Urinary bladder (tissue), 4 donors: Measurements from ENCODE around the gene GPSM1. TPM values are rescaled to one million over a fixed set of nuclear protein-coding genes. Genes with fewer than 3 reads are reported as not detected.

Source experiments
- DNase-seq: peaks from one replicate; pipeline ENCODE4 v3.0.0-alpha.2; 2015; ENCODE audit errors: extremely low spot score
- H3K27ac ChIP-seq: one replicate; pipeline ENCODE4 v1.5.1; 2013; ENCODE audit warnings: low read depth, mild to moderate bottlenecking, moderate library complexity
- H3K36me3 ChIP-seq: one replicate; pipeline ENCODE4 v1.6.1; 2013; ENCODE audit warnings: mild to moderate bottlenecking, moderate library complexity; ENCODE audit not compliant: insufficient read depth
- H3K4me1 ChIP-seq: one replicate; pipeline ENCODE4 v1.6.1; 2013; ENCODE audit warnings: mild to moderate bottlenecking, moderate library complexity; ENCODE audit not compliant: insufficient read depth
- H3K4me3 ChIP-seq: one replicate; pipeline ENCODE4 v1.5.1; 2013; ENCODE audit warnings: low read depth, low read length
- WGBS: extraction: QIAGEN DNeasy Blood & Tissue Kit; methylation state at CpG from one replicate; pipeline ENCODE4 v1.1.7; 2013; 5-methylcytosine and 5-hydroxymethylcytosine counted together
- polyA plus RNA-seq: library from polyadenylated mRNA; stranded (reverse); fragments of 200-250 nt; gene quantifications from one replicate; pipeline ENCODE4 v1.2.3, GENCODE V29; 2013
- total RNA-seq: library from RNA; depleted of rRNA; stranded (reverse); fragments of >200 nt; gene quantifications from one replicate; pipeline ENCODE4 v1.2.3, GENCODE V29; 2014
- donor health status: healthy with polysubstance abuse.
- donor health status: healthy.

Gene GPSM1
- total and polyA plus RNA-seq, 2 donors = 13.5 to 22.3 TPM

DNA sequence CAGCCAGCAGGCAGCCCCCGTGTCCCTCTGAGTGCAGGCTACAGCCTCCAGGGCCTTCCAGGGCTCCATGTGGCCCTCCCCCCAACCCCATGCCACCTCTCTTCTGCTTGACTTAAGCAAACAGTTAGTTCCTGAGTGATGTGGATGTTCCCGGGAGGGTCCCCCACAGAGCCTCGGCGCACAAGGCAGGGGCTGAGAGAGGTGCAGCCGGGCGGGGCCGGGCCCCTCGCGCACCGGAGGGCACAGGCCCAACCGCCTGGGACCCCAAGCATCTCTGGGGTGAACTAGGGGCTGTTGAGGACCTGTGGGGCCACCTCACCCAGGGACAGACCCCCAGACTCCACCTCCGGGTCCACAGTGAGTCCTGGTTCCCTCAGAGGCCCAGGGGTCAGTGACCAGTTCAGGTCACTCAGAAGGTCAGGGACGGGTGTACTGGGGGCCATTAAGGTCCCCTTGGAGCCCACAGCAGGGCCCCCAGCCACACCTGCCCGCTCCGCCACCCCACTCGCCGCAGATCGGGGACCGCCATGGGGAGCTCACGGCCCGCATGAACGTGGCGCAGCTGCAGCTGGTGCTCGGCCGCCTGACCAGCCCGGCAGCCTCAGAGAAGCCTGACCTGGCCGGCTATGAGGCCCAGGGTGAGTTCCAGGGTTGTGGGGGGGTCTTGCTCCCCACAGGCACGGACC, 13.2 kb downstream of the GPSM1 start:
- no peak overlapping the region for H3K4me3 ChIP-seq
- no peak for DNase-seq
- no peaks in the 10 kb centered on the region for H3K4me1 ChIP-seq
- 91% methylated on average over 28 of the region's 28 CpGs for WGBS
- no peaks in the 10 kb centered on the region for H3K36me3 ChIP-seq
- no peak overlapping the region for H3K27ac ChIP-seq

DNA sequence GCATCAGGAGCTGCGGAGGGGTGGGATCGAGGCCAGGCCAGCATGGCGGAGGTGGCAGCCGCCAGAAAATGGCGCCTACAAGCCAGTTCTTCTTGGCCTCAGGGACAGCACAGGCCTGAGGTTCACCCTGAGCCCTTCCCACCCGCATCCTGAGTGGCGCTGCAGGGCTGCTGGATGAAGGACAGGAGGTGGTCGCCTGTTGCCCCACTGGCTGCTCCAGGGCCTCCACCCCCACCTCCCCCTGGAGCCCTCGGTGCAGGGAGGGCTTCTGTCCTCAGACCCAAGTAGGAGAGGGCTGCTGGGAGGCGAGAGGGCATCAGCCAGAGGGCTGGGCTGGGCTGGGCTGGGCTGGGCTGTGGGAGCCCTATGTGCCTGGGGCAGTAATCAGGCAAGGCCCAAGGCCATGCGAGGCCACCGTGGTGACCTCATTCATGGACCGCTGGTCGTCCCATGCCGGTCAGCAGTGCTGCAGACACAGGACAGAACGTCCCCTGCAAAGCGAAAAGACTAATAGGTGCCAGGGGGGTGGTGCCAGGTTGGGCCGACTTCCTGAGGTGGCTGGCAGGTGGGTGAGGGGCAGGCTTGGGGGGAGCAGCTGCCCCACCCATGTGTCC, 13.8 kb downstream of the GPSM1 start:
- WGBS = 86% methylated on average over 18 of the region's 18 CpGs
- DNase-seq = no peak
- H3K4me3 ChIP-seq = no peak overlapping the region
- no peaks in the 10 kb centered on the region for H3K4me1 ChIP-seq
- H3K36me3 ChIP-seq = no peaks in the 10 kb centered on the region
- H3K27ac ChIP-seq = no peak overlapping the region

DNA sequence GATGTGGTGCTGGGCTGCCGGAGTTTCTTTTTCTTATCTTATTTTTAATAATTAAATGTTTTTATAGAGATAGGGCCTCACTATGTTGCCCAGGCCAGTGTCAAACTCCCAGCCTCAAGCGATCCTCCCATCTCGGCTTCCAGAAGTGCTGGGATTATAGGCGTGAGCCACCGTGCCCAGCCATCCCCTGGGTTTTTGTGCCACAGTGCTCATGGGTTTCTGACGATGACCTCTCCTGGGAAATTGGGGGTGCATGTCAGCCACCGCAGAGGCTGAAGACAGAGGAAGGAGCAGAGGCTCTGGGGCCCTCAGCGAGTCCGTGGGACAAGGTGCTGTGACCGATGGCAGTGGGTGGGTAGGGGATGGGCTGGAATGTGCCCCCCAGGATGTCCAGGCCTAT, 14.4 kb downstream of the GPSM1 start:
- no peak overlapping the region for H3K27ac ChIP-seq
- no peak for DNase-seq
- no peaks in the 10 kb centered on the region for H3K36me3 ChIP-seq
- no peak overlapping the region for H3K4me3 ChIP-seq
- 78% methylated on average over 10 of the region's 10 CpGs for WGBS
- H3K4me1 ChIP-seq = no peaks in the 10 kb centered on the region

DNA sequence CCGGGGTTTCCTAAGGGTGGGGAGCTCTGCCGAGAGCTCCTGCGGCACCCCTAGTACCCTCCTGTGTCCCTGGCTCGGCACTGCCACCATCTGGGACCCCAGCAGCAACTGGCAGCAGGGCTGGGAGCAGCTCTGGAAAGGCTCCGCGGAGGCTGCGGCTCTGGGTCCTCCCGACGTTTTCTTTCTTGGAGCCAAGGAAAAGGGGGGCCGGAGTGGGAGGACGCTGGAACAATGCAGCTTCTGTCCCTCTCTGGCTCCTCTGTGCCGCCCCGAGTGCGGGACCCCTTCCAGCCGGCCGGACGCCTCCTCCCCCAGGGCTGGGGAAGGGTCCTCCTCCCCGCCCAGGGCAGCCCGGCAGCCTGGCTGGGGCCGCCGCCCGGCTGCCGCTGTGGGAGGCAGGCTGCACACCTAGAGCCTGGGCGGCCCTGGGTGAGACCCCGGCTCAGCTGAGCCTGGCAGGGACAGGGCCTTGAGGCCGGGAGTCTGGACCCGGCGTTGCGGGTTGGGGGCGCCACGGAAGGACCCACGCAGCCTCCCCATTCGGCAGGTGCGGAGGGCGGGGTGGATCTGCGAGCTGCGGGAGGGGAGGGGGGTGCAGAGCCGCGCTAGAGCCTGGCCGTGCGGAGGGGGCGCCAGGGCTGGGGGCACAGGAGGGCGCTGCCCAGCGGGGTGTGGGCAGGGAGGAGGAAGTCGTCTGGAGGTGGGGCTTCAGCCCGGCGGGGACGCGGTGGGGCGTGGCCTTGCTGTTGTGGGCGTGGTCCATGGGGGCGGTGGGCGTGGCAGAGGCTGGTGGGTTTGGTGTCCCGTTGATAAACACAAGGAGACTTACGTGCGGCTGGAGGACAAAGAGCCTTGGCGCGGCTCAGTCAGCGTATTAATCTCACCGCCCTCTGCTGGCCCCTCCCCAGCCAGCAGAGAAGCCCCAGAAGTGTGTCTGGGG, 15.1 kb downstream of the GPSM1 start:
- Histone ChIP-seq H3K36me3 (no peaks in the 10 kb centered on the region), H3K4me1 (no peaks in the 10 kb centered on the region), H3K27ac (no peak overlapping the region), H3K4me3 (peak overlapping the region; percentile 38)
- 11% methylated on average over 60 of the region's 60 CpGs for WGBS
- DNase-seq = peak; percentile 66

DNA sequence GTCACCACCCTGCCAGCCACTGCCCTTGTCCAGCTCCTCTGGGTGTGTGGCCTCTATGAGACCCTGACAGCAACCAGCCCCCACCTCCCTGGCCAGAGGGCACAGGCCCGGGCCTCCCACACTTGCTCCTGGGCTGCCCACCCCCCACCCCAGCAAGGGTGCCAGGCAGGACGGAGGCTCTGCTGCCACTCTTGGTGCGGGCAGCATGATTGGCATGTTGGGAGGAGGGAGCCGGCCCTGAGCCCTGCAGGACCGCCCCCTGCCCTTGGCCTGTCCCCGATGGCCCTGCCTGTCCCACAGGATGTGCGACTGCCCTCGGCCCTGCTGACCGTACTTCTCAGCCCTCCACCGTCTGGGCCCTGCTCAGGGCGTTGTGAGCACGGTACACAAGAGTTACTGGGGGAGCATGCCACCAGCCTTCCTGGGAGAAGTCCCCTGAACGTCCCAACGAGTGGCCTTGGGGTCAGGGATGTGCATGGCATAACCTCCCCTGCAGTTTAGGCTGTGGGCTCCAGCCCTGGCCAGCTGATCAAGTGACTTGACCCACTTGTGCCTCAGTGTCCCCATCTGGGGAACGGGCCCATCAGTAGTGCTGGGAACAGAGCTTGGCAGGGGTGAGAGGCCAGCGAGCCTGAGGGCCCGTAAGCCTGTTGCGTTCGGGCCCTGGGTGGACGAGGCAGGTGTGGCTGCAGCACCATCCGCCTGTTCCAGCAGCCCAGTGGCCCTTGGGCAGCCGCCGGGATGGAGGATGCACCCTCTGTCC, 16.0 kb downstream of the GPSM1 start:
- Histone ChIP-seq H3K36me3 (no peaks in the 10 kb centered on the region), H3K4me1 (no peaks in the 10 kb centered on the region), H3K4me3 (no peak overlapping the region), H3K27ac (no peak overlapping the region)
- DNase-seq = no peak
- 67% methylated on average over 23 of the region's 23 CpGs for WGBS

DNA sequence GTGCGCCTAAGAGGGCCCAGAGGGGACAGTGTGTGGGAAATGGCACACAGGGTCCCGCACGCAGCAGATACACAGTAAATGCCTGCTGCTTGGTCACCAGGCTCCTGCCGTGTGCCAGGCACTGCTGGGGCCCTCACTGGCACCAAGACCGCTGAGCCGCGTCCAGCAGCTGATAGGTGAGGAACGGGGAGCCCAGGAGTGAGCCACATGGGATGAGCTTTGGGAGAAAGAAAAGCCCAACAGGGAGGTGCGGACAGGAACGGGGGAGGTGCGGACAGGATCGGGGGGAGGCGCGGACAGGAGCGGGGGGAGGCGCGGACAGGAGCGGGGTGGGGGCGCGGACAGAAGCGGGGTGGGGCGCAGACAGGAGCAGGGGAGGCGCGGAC, 16.5 kb downstream of the GPSM1 start:
- WGBS = 95% methylated on average over 24 of the region's 24 CpGs
- no peak for DNase-seq
- H3K4me3 ChIP-seq = no peak overlapping the region
- no peaks in the 10 kb centered on the region for H3K4me1 ChIP-seq
- no peak overlapping the region for H3K27ac ChIP-seq
- no peaks in the 10 kb centered on the region for H3K36me3 ChIP-seq

DNA sequence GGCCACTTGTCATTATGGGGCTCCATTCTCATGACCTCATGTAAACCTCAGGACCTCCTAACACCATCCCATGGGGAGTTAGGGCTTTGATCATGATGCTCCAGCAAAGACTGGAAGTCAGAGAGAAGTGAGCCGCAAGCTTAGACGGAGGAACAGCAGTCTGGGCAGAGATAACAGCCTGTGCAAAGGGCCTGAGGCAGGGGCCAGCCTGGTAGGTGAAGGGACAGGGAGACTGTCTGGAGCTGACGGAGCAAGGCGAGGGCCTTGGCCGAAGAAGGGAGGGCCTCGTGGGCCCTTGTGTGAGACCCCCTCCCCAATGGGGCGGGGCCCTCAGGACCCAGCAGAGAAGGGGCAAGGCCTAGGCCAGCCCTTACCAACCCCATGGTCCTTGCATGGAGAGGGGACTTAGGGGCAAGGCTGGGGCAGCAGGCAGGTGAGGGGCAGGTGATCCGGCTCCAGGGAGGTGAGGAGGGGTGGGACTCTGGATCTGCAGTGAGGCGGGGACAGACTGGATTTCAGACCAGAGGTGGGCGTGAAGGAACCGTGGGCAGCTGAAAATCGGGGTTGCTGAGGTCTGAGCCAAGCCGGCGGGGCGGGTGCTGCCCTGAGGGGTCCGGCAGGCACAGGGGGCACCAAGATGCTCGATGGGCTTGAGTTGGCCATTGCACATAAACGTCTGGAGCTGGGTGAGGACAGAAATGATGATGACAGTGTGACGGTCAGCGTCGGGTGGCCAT, 17.4 kb downstream of the GPSM1 start:
- Histone ChIP-seq H3K4me3 (no peak overlapping the region), H3K36me3 (no peaks in the 10 kb centered on the region), H3K27ac (no peak overlapping the region), H3K4me1 (no peaks in the 10 kb centered on the region)
- WGBS = 71% methylated on average over 21 of the region's 21 CpGs
- no peak for DNase-seq

DNA sequence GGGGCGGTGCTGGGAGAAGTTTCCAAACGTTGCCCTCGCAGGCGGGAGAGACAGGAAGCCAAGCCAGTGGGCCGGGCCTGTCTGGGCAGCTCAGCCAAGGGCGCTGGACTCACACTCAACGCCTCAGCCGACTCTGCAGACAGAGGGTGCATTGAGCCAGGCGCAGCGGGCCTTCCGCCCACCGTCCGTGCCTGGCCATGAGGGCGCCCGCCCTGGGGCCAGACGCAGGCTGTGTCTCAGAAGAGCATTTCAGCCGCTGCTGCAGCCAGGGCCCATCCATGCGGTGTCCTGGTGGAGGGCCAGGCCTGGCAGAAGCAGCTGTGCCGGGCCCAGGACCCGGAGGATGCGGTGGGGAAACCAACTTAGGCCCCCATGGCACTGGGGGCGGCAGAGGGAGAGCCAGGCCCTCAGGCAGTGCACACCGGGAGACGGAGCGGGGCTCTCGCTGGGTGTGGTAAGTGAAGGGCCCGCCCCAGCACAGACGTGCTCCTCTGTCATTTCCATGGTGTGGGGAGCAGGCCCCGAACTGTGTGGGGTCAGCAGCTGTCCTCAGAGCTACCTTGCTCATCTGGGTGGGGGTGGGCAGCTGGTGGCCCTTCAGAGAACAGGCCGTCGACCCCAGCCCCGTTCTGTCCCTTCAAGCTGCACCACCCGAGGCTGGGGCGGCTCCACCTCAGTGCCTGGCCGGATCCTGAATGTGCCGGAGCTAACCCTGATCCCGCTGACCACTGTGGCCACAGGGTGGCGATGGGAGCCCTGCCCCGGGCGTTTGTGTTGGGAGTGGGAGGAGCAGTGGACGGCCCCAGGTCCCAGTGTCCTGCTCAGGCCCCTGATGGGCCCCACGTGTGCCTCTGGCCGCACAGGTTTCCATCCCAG, 18.2 kb downstream of the GPSM1 start:
- H3K27ac ChIP-seq = no peak overlapping the region
- DNase-seq = no peak
- 48% methylated on average over 43 of the region's 43 CpGs for WGBS

DNA sequence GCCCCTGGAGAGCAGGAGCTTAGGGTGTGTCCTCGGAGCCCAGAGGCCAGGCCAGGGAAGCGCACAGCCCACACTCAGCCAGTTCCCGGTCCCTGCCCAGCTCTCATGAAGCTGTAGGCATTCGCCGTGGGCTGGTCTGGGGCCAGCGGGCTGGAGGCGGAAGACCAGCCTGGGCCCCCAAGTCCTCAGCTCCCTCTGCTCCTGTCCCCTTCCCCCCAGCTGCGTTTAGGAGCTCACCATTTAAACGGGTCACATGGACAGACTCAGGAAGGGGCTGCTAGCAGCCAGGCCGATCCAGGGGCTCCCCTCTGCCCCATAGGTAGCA, 18.8 kb downstream of the GPSM1 start:
- no peak overlapping the region for H3K4me3 ChIP-seq
- no peak overlapping the region for H3K27ac ChIP-seq

More for the DNA sequence above, 18.2 kb downstream of the GPSM1 start:
- Histone ChIP-seq H3K4me3 (no peak overlapping the region), H3K36me3 (no peaks in the 10 kb centered on the region), H3K4me1 (no peaks in the 10 kb centered on the region)

DNA sequence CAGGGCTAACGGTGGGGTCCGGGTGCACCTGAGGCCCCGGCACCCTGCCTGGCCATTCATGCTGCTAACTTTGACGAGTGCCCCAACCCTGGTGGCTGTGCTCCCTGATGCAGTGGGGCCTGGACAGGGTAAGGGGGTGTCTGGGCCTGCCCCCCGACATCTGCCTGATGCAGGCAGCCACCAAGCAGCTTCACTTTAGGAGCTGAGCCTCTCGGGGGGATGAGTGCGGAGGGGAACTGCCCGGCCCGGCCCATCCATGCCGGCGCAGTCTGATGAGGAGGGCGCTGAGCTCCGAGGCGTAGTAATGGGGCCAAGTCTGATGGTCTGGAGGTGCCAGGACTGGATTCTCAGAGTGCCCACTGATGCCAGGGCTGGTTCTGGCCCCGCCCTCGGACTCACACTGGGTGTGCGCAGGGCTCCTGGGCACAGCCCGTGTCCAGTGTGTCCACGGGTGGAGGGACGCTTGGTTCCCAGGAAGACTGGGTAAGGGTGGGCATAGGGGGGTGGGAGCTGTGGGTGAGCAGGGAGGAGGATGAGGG, 19.7 kb downstream of the GPSM1 start:
- H3K27ac ChIP-seq = no peak overlapping the region
- H3K4me1 ChIP-seq = no peaks in the 10 kb centered on the region
- H3K4me3 ChIP-seq = no peak overlapping the region
- 84% methylated on average over 20 of the region's 20 CpGs for WGBS
- DNase-seq = no peak
- H3K36me3 ChIP-seq = no peaks in the 10 kb centered on the region

More for the DNA sequence above, 18.8 kb downstream of the GPSM1 start:
- WGBS = 43% methylated on average over 10 of the region's 10 CpGs
- H3K36me3 ChIP-seq = no peaks in the 10 kb centered on the region
- no peaks in the 10 kb centered on the region for H3K4me1 ChIP-seq
- no peak for DNase-seq

DNA sequence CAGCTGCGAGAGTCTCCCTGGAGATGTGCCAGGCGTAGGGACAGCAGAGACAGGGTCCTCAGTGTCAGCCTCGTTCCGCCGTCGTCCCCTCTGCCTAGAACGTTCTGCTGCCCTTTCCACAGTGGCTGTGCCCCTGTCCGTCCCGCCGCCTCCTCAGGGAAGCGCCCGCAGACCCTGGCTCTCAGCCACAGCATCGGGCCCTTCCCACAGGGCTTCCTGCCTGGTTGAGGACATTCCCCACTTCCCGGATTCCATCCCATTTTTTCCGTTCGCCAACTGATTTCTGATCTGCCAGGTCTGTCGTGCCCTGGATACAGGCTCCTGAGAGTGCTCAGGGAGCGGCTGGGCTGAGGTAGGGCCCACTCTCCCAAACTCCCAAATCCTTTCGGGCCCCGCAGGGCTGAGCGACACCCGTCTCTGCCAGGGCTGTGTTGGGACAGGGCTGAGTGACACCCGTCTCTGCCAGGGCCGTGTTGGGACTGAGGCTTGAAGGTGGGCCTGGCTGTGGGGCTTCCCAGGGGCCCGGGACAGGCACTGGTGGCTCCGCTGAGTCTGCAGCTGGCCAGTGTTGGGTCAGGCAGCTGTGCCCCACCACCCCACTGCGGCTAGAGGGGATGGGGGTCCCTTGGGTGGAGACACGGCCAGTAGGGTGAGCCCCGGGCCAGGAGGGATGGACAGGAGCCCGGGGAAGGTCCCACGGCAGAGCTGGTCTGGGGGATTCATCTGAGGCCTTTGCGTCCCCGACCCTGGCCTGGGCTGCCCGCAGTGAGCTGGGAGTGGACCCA, 20.3 kb downstream of the GPSM1 start:
- Histone ChIP-seq H3K4me1 (no peaks in the 10 kb centered on the region), H3K4me3 (no peak overlapping the region), H3K36me3 (no peaks in the 10 kb centered on the region), H3K27ac (no peak overlapping the region)
- 75% methylated on average over 34 of the region's 34 CpGs for WGBS
- no peak for DNase-seq
